GM21576 (cell line): Measurements from ENCODE around the gene DNAJB7.
A peak's percentile ranks its signal among the peaks of the same experiment; 100 is the strongest.
"Not testable (repeated sequence)": the region's sequence is repeated elsewhere in the genome, so short reads cannot be mapped to it uniquely, and the experiment has no call there.

Source experiments
- ATAC-seq: cut with Tn5 transposase; IDR thresholded peaks from one replicate; pipeline ENCODE4 v1.9.1; 2021; ENCODE audit warnings: mild to moderate bottlenecking, moderate library complexity; ENCODE audit not compliant: unreplicated experiment

Gene DNAJB7

DNA sequence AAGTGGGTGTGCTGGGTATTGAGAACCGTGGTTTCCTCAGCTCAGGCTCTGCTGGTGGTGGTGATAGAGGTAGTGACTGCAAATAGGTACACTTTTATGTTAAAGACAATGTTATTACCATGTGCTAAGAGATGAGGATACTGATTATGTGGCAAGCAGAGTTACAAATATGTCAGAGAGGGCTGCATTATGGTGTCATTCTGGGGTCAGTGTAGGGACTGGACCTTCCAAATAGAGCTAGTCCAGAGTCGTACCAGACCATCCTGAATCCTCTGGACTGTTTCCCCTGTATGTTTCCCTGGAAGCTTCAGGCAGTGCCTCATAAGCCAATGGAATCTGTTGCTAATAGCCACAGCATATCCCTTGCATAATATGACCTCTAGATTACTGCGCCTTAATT is at the start of gene DNAJB7:
Gene DNAJB7, minus strand, starts transcription at position 101 of the 400 bp plus-strand sequence. CDS start 119 bp downstream, outside the sequence.
- no peak for ATAC-seq

- no peak for ATAC-seq
These were observed 47.0 kb upstream of the DNAJB7 start for GRCh38 chr22:40908895-40909294.

DNA sequence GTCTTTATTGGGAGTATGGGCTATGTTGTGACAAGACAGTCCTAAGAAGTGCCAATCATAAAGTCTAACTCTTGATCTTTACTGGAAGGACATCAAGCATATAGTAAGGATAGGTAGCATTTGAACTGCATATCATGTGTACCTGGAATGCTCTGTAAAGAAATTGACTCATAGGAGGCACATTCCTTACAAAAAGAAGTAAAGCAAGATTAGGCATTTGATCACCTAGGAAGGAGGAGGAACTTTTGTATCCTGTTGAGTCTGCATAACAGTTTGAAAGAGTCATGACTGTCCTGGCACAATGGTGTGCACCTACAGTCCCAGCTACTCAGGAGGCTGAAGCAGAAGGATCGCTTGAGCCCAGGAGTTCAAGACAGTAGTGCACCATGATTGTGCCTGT is 42.2 kb upstream of the DNAJB7 start:
- ATAC-seq, result no peak

GRCh38 chr22:40898850-40899357 is 37.0 kb upstream of the DNAJB7 start:
- ATAC-seq, result no peak

- ATAC-seq, result no peak
These were observed 32.5 kb upstream of the DNAJB7 start for GRCh38 chr22:40894417-40894816.

- ATAC-seq, result no peak
These were observed 29.0 kb upstream of the DNAJB7 start for GRCh38 chr22:40890881-40891280.

DNA sequence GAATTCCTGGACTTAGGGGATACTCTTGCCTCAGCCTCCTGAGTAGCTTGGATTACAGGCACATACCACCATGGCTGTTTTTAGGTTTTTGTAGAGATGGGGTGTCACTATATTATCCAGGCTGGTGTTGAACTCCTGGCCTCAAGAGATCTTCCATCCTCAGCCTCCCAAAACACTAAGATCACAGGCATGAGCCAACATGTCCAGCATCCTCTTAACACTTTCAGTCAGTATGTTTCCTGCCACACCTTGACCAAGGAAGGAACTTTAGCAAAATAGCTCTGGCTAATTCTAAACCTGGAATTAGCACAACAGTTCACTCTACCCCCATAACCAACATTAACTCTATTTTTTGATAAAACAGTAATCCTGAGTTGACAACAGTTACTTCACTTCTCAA is 27.2 kb upstream of the DNAJB7 start:
- no peak for ATAC-seq

GRCh38 chr22:40878922-40879321 is 17.0 kb upstream of the DNAJB7 start:
- no peak for ATAC-seq

DNA sequence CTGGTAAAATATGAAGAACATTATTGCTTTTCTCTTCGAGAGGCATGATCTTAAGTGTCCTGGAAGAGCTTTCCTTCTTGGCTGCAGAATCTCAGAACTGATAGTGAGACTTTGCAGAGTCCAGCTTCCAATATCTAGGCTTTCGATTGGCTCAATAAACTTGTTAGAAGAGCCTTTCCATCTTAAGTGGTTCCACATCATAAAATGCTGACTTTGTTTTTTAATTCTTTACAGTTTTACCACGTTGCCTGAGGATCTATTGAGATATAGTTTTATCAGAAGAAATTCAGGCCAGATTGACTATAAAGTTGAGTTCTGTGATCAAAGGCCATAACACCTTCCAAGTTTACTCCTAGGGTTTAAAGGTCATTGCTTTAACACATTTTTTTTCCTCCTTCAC is 15.6 kb upstream of the DNAJB7 start:
- no peak for ATAC-seq

DNA sequence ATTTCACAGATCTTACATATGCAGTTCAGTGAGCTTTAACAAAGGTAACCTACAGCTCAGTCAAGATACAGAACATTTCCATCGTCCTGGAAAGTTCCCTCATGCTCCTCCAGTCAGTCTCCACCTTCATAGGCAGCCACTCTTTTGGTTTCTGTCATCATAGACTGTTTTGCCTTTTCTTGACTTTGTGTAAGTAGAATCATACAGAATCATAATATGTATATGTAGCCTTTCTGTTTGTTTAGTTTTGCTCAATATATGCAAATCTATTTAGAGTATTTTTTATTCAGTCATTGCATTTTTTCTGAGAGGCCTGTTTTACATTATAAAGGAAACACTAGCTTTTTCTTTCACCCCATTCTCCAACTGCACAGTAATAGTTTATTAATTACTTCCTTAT is 15.0 kb upstream of the DNAJB7 start:
- ATAC-seq, result no peak

DNA sequence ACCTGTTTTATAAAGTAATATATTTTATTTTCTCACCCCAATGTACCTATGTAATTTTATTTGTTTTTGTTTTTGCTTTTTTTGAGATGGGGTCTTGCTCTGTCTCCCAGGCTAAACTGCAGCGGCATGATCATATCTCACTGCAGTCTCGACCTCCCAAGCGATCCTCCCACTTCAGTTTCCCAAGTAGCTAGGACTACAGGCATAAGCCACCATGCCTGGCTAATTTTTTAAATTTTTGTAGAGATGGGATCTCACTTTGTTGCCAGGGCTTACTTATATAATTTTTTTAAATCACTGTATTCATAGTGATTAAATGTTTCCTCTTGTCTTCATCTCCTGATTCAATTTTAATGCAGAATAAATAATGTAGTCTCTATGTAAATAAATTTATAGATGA is 13.2 kb upstream of the DNAJB7 start:
- ATAC-seq, result no peak

DNA sequence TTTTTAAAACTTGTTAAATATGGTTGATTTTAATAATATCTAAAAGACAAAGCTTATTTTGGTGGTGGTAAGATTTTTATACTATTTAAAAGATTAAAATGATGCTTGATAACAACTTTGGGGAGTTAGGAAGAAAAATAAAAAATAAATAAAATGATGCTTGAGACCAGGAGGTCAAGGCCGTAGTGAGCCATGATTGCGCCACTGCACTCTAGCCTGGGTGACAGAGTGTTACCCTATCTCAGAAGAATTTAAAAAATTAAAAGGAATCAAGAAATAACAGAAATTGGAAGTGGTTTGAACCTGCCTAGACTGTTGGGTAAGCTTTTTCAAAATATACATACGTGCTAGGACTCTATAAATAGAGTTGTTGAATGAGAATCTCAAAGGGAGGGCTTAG is 12.1 kb upstream of the DNAJB7 start:
- ATAC-seq, result no peak

GRCh38 chr22:40868379-40868778 is 6.5 kb upstream of the DNAJB7 start:
- not testable (repeated sequence) for ATAC-seq

GRCh38 chr22:40867109-40867508 is 5.2 kb upstream of the DNAJB7 start:
- no peak for ATAC-seq

- ATAC-seq, result no peak
These were observed 624 bp upstream of the DNAJB7 start for GRCh38 chr22:40862537-40862936.

GRCh38 chr22:40857309-40857855 is 4.5 kb downstream of the DNAJB7 start:
- no peak for ATAC-seq

DNA sequence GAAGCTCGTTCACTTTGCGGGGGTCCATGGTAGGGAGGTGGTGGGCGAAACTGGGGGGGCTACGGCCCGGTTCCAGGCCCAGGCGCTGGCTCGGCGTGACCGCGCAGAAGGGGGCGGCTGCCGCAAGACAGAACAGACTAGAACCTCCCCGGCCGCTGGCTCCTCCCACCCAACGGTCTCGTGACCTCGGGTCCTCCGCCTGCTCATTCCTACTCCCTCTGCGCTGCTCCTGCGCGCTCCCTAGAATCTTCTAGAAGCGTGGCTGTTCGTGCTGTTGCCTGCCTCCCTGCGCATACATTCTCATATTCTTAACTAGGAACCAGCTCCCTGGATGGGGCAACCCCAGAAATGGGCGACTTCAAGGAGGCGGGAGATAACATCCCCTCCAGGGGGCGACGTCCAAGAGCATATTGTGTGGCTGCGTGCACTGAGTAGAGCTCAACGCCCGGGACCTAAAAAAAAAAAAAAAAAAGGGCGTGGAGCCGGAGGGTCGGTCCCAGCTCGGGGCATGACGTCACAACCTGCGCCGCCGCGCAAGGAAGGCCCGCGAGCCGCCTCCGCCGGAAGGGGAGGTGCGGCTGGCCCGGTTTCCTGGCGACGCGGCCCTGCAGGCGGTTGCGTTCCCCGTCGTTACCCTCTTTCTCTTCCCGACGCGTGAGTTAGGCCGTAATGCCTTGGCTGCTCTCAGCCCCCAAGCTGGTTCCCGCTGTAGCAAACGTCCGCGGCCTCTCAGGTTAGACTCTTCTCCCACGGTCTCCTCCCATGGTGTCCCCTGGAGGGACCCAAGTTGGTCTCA is 5.2 kb downstream of the DNAJB7 start, which contains the start of the genes ST13 and XPNPEP3:
Gene ST13, minus strand, starts transcription at position 127 of the 796 bp plus-strand sequence. Its CDS starts 99 bp downstream, at position 28.
Gene XPNPEP3, plus strand, starts transcription at position 636 of the 796 bp plus-strand sequence. Its CDS starts 34 bp downstream, at position 670.
- peak; percentile 83 for ATAC-seq

- peak; percentile 12 for ATAC-seq
These were observed 5.9 kb downstream of the DNAJB7 start for GRCh38 chr22:40855979-40856512.

DNA sequence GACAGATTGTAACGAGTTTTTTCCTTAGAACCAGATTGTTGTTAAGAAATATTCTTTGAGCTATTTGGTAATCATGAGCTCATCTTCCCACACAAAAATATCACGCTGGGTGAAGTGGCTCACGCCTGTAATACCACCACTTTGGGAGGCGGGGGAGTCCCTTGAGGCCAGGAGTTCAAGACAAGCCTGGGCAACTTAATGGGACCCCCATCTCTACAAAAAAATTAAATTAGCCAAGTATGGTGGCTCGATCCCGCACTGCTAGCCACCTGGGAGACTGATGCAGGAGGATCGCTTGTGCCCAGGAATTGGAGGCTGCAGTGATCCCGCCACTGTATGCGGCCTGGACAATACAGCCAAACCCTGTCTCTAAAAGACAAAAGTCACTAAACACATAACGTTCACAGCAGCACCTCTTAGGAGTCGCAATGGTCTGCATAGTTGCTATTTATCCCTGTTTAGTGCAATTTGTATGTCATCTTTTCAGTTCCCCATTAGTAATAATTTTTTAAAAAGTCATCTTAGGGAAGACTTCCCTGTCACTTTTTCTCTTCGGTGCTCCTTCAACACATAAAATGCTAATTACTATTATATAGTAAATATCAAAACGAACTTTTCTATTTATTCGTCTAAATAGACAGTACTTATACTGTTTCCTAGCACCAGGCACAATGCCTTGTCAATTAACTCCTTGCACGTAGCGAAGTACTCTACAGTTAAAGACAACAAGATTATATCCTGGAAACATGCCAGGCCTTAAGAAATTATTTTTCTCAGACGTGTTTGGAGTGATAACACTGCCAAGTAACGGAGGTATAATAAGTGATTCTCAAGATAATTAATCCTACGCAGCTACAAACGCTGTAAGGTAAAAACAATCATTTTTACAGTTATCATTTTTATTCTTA is 6.6 kb downstream of the DNAJB7 start:
- no peak for ATAC-seq

GRCh38 chr22:40853961-40854360 is 8.0 kb downstream of the DNAJB7 start:
- ATAC-seq, result no peak

- no peak for ATAC-seq
These were observed 8.6 kb downstream of the DNAJB7 start for GRCh38 chr22:40853333-40853732.
